Epithelial cell of proximal tubule (primary cell): ENCODE data around the gene KCNT1. TPM values are rescaled to one million over a fixed set of nuclear protein-coding genes. Genes with fewer than 3 reads are reported as not detected.

Experiments
- DNase-seq: peaks from one replicate; pipeline ENCODE4 v3.0.0-alpha.2; 2011; ENCODE audit warnings: low read depth
- H3K4me3 ChIP-seq: 2 replicates; pipeline ENCODE4 v1.5.1; 2011; ENCODE audit warnings: low read depth, mild to moderate bottlenecking, low read length
- CTCF ChIP-seq: conservative IDR thresholded peaks from 2 replicates; pipeline ENCODE4 v1.5.1; 2012; ENCODE audit warnings: low read depth, mild to moderate bottlenecking, low read length
- total RNA-seq: library from RNA; depleted of rRNA; stranded (reverse); fragments of >200 nt; gene quantifications from 2 replicates; pipeline ENCODE4 v1.2.3, GENCODE V29; 2015

The KCNT1 gene
- total RNA-seq, 1 donor from 2014 or later = not detected

GRCh38 chr9:135732569-135733257, 30.7 kb downstream of the KCNT1 start:
- TF ChIP-seq CTCF = no peak
- DNase-seq = no peak

GRCh38 chr9:135734616-135735144, 32.7 kb downstream of the KCNT1 start:
- TF ChIP-seq CTCF = no peak
- no peak overlapping the region for H3K4me3 ChIP-seq
- no peak for DNase-seq

More at GRCh38 chr9:135732569-135733257, 30.7 kb downstream of the KCNT1 start:
- no peak overlapping the region for H3K4me3 ChIP-seq

- TF ChIP-seq CTCF = no peak
- no peak for DNase-seq
- H3K4me3 ChIP-seq = no peak overlapping the region
Measured at GRCh38 chr9:135736272-135736978, 34.4 kb downstream of the KCNT1 start.

- H3K4me3 ChIP-seq = no peak overlapping the region
- no peak for DNase-seq
- no peak for TF ChIP-seq CTCF
Measured at GRCh38 chr9:135736979-135737839, 35.2 kb downstream of the KCNT1 start.

GRCh38 chr9:135737840-135738521, 36.0 kb downstream of the KCNT1 start:
- TF ChIP-seq CTCF = no peak
- H3K4me3 ChIP-seq = no peak overlapping the region
- no peak for DNase-seq
